ENCODE results near the gene PPP1R1C. TPM values are rescaled to one million over a fixed set of nuclear protein-coding genes. Genes with fewer than 3 reads are reported as not detected.

Gene PPP1R1C
- total RNA-seq, 2 experiments from 2014 or later, result not detected

DNA sequence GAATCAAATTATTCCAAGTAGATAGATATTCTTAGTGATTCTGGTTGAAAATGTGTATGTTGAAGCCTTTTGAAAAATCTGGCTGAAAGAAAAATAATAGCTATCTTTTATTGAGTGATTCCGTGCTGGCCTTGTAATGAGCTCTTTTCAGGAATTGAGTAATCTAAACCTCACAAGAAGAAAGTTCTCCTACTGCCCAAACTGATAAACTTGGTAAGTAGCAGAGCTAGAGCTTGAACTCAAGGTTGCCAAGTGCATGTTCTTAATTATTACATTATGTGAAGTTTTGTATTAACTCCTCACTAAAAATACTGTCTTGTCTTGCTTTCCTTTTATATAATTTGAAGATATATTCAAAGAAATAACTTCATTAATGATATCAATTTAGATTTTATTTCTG lies 1.6 kb upstream of the PPP1R1C start:
- peaks cover 7% of the 10 kb centered on the region for H3K27me3 Mint-ChIP-seq
- H3K27ac Mint-ChIP-seq, result no peak overlapping the region
- H3K4me3 Mint-ChIP-seq, result no peak overlapping the region
- ATAC-seq (no peak), DNase-seq (no peak)
- no peaks in the 10 kb centered on the region for H3K4me1 Mint-ChIP-seq
- CTCF ChIA-PET, result no interaction called here
- H3K36me3 Mint-ChIP-seq, result no peaks in the 10 kb centered on the region
- no peaks in the 10 kb centered on the region for H3K9me3 Mint-ChIP-seq (ENCODE audit: low read depth)

DNA sequence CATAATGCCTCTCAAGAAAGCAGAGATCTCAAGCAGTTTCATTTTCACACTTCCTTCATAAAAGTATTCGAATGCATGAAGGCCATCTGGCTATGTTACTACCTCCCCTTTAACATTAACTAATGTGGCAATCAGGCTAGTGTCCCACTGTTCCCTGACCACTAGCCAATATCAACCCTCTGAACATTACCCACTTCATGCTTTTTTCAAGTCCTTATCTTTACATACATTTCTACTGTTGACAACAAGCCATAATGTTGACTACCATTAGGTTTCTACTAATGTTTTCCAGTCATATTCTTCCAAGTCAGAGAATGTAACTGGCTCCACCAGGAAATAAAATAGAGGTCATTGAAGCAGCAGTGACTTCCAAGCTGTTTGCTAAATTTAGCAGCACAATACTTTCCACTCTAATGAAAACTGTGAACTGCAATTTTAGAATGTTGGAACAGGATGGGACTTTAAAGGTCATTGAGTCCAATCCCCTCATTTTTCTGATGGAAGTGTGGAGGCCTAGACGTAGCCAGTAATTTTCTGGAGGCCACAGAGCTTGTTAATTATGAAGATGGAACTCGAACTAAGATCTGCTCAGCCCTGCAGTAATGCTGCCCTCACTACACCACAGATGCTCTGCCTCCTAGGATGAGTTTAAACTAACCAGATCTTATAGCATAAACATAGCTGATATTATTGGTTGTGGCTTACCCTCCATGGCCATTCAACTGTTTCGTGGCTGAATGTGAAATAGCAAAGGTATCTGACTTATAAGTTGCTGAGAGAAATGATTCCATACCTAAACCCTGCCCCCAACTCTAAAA lies 630 bp upstream of the PPP1R1C start:
- no peak for DNase-seq
- no peak overlapping the region for H3K4me3 Mint-ChIP-seq
- ATAC-seq, result no peak
- no peak overlapping the region for H3K27ac Mint-ChIP-seq
- no peaks in the 10 kb centered on the region for H3K36me3 Mint-ChIP-seq
- no peaks in the 10 kb centered on the region for H3K9me3 Mint-ChIP-seq (ENCODE audit: low read depth)
- CTCF ChIA-PET, result interaction anchor here (1.4 kb wide), 1 partner anchor 242 kb away, joined by 4 read pairs; no protein-coding TSS in a partner anchor
- H3K4me1 Mint-ChIP-seq, result no peaks in the 10 kb centered on the region
- H3K27me3 Mint-ChIP-seq, result peaks cover 4% of the 10 kb centered on the region

DNA sequence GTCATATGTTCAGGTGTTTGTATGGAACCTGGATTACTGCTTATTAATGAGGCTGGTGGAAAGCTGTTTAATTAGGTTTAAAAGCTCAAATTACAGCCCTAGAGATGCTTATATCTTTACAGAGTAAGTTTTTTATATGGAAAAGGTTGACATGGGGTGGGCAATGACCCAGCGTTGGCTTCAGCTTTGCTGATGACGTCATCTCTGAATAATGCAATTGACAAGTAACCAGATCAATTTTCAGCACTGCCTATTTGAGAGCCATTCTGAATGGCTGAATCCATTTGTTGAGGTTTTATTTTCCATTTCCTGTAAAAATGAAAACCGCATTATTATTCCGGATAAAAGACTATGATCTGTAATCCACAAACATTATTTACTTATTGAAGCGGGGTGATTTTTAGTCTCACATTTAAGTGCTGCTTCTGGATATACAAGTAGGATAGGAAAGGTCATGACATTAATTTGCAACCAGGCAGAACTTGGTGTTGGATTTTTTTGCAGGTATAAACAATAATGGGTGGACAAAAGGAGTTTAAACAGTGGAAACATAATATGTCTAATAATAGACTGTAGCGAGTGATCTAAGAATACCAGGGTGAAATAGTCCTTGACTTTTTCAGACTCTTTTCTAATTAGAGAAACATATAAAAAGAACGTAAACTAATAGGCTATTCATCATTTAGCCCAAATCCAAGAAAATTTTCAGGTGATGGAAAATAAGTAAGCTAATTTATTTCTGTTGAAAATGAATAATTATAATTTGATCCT lies 2.7 kb downstream of the PPP1R1C start:
- Mint-ChIP-seq H3K27ac (no peak overlapping the region), H3K36me3 (no peaks in the 10 kb centered on the region), H3K4me3 (no peak overlapping the region), H3K4me1 (peaks cover 2% of the 10 kb centered on the region), H3K27me3 (peaks cover 13% of the 10 kb centered on the region), H3K9me3 (ENCODE audit: low read depth) (no peaks in the 10 kb centered on the region)
- no peak for ATAC-seq
- CTCF ChIA-PET, result interaction anchor here (1.0 kb wide), 1 partner anchor 12 kb away, joined by 3 read pairs; no protein-coding TSS in a partner anchor
- DNase-seq, result no peak

DNA sequence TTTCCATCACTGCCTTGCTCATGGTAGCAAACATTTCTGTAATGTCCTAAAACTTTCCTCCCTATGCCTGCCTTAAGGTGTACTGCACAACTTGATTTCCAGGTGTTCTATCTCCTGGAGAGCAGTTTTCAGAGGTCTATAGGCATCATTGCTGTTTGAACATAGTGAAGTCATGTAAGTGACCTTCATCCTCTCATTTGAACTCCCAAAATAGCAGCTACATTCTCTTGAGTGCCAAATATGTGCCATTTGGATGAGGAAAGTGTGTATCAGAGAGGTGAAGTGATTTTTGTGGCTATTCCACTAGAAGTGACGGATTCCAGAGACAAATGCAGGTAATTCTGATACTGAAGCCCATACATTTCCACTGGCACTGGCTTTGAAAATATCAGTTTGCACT lies 3.4 kb downstream of the PPP1R1C start:
- Mint-ChIP-seq H3K9me3 (ENCODE audit: low read depth) (no peaks in the 10 kb centered on the region), H3K4me1 (peaks cover 2% of the 10 kb centered on the region), H3K27ac (no peak overlapping the region), H3K36me3 (no peaks in the 10 kb centered on the region), H3K27me3 (peaks cover 13% of the 10 kb centered on the region), H3K4me3 (no peak overlapping the region)
- ATAC-seq (no peak), DNase-seq (no peak)
- CTCF ChIA-PET, result no interaction called here

DNA sequence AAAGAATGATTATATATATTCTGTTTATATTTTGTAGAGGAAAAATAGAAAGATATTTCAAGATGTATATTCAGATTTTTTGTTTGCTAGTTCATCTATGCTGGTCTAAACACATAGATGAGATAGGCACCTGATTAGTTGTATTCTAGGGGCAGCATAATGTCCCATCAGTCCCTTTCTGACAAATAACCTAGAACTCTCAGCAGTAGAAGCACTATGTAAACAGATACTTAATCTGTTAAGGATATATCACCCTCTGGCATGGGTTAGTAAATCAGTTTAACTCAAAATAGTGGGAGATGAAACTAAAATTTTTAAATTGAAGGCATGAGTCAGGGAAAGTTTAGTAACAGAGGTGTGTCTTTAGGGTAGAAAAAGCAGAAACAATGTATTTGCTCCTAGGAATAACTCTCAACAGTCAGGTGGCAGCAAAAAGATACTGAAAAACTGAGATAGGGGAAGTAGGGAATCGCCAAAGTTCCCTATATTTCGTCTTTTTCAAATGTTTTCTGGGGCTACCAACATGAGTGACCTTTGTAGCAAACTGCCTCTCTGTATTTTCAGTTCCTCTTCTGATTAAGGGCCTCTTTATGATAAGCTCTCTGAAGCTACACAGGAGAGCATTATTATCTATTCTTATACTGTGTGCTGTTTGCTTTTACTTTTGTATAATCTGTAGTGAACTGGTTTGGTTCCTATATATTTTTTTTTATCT lies 5.7 kb downstream of the PPP1R1C start:
- Mint-ChIP-seq H3K9me3 (ENCODE audit: low read depth) (no peaks in the 10 kb centered on the region), H3K36me3 (no peaks in the 10 kb centered on the region), H3K4me3 (no peak overlapping the region), H3K27ac (no peak overlapping the region), H3K27me3 (peaks cover 20% of the 10 kb centered on the region), H3K4me1 (peaks cover 2% of the 10 kb centered on the region)
- ATAC-seq (no peak), DNase-seq (no peak)
- CTCF ChIA-PET, result no interaction called here

DNA sequence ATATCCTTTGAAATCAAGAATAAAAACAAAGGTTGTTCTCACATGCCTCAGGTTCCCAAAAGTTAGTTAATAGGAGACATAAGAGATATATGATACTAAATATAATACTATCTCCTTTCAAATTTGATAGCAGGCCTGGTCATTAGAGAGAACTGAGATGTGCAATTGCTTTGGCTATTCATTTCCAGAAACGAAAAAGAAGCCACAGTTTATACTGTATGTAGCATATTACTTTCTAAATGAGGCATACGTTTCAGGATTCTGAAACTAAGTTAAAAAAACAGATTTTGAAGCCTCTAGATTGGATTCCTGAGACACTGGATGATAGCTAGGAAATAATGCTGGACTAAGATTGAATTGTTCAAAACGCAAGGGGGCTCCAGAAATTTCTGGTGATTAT lies 7.1 kb downstream of the PPP1R1C start:
- Mint-ChIP-seq H3K36me3 (no peaks in the 10 kb centered on the region), H3K27ac (no peak overlapping the region), H3K4me1 (peaks cover 2% of the 10 kb centered on the region), H3K27me3 (peaks cover 22% of the 10 kb centered on the region), H3K4me3 (no peak overlapping the region), H3K9me3 (ENCODE audit: low read depth) (no peaks in the 10 kb centered on the region)
- peak; percentile 53 for ATAC-seq
- CTCF ChIA-PET, result no interaction called here
- no peak for DNase-seq

DNA sequence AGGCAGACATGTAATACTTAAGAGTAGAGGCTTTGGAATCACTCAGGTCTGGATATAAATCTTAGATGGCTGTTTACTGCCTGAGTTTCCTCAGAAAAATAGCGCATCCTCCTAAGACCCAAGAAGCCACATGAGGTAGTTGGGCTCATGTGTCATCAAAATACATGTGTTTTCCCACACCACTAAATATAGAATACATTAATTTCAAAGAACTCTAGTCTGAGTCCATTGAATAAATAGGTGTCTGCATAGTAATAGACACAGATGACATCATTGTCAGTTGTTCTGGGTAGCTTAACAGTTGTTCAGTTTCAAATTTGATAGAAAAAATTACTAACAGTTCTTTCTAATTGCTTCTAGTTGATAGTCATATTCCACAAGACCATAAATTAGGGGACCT lies 9.6 kb downstream of the PPP1R1C start:
- DNase-seq, result no peak
- ATAC-seq, result no peak
- Mint-ChIP-seq H3K4me3 (no peak overlapping the region), H3K9me3 (ENCODE audit: low read depth) (no peaks in the 10 kb centered on the region), H3K36me3 (no peaks in the 10 kb centered on the region), H3K27ac (no peak overlapping the region), H3K4me1 (peaks cover 2% of the 10 kb centered on the region), H3K27me3 (peaks cover 20% of the 10 kb centered on the region)
- CTCF ChIA-PET, result no interaction called here

DNA sequence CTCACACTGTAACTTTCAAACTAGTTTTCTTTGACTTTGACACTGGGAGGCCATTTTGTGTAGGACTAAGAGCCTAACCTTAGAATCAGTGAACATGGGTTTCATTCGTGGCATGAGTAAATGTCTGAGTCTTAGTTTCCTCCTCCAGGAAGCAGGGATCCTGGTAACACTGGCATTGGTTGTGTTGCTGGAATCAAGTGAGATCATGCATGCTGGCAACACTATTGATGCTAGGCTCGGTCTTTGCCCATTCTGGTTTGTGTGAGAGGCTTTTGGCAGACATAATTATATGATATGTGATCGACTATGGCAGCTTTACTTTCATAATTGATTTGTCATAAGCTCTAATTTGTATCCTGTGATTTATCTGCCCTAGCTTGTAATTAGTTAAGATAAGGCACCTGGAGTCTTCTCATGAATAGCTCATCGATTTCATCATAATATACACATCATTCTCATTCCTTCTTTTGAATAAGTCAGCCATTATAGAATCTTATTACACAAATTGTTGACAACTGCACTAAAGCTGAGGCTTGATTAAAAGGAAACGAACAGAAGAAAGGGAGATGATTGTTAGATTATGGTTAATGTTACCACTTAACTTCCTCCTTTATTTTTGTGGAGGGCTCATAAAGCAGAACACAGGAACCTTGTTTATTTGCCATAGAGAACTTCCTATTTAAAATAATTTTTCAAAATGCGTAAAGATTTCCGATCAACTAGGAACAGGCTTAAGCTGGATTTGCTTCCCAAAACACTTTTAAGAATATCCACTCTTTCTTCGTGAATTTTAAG lies 12.6 kb downstream of the PPP1R1C start:
- Mint-ChIP-seq H3K4me3 (no peak overlapping the region), H3K4me1 (no peaks in the 10 kb centered on the region), H3K27me3 (peaks cover 12% of the 10 kb centered on the region), H3K27ac (no peak overlapping the region), H3K9me3 (ENCODE audit: low read depth) (no peaks in the 10 kb centered on the region), H3K36me3 (no peaks in the 10 kb centered on the region)
- ATAC-seq, result no peak
- CTCF ChIA-PET, result interaction anchor here (0.9 kb wide), 1 partner anchor 44 kb away, joined by 3 read pairs; no protein-coding TSS in a partner anchor
- no peak for DNase-seq

DNA sequence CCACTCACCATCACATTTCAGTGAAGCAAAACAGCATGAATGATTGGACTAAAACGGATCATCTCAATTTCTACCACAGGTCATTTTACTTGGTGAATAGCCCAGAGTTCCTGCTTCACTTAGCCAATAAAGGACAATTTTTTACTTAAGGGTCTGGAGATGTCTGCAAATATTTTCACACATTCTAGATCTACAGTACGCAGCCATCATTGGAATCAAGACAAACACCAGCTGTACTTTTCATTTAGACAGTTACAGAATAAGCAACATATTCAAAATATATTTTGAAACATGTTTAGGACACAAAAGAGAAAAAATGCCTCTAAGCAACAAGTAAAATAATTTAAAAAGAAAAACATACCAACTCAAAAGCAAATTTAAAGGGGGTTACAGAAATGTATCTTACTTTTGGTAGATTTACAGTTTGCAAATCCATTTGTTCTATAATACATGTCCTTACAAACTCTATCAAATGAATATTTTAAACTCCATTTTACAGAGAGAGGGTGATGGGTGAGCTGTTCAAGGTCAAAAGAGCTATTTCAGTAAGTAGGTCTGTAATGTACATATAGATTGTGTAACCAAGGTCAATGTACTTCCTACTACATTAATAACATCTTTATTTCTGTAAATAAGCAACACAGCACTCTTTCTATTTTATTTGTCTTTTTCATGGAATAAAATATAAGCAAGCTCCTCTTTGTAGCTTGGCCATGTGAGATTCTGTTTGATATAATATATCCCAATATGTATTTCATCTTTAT lies 13.4 kb downstream of the PPP1R1C start:
- Mint-ChIP-seq H3K4me1 (no peaks in the 10 kb centered on the region), H3K9me3 (ENCODE audit: low read depth) (no peaks in the 10 kb centered on the region), H3K4me3 (no peak overlapping the region), H3K27ac (no peak overlapping the region), H3K27me3 (peaks cover 12% of the 10 kb centered on the region), H3K36me3 (no peaks in the 10 kb centered on the region)
- DNase-seq (no peak), ATAC-seq (no peak)
- CTCF ChIA-PET, result no interaction called here

DNA sequence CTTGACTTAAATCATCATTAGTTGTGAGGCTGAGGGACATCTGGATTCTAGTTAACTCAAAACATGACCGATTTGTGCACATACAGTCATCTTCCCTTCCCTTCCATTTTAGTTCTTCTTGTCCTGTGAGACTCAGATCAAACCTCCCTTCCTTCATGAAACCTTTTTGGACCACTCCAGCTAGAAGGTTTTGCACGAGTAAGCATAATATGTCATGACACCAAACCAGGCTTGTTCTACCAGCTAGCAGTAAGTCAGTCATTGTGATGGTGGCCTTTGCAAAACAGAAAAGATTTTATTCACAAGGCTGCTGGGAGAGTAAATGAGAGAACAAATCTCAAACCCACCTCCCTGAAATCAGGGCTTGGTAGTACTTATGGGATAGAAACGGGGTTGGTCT lies 14.3 kb downstream of the PPP1R1C start:
- CTCF ChIA-PET, result interaction anchor here (1.0 kb wide), 1 partner anchor 12 kb away, joined by 3 read pairs; no protein-coding TSS in a partner anchor
- H3K27me3 Mint-ChIP-seq, result peaks cover 5% of the 10 kb centered on the region
- H3K27ac Mint-ChIP-seq, result no peak overlapping the region
- no peaks in the 10 kb centered on the region for H3K9me3 Mint-ChIP-seq (ENCODE audit: low read depth)
- DNase-seq (no peak), ATAC-seq (no peak)
- H3K4me1 Mint-ChIP-seq, result no peaks in the 10 kb centered on the region
- H3K4me3 Mint-ChIP-seq, result no peak overlapping the region
- no peaks in the 10 kb centered on the region for H3K36me3 Mint-ChIP-seq

DNA sequence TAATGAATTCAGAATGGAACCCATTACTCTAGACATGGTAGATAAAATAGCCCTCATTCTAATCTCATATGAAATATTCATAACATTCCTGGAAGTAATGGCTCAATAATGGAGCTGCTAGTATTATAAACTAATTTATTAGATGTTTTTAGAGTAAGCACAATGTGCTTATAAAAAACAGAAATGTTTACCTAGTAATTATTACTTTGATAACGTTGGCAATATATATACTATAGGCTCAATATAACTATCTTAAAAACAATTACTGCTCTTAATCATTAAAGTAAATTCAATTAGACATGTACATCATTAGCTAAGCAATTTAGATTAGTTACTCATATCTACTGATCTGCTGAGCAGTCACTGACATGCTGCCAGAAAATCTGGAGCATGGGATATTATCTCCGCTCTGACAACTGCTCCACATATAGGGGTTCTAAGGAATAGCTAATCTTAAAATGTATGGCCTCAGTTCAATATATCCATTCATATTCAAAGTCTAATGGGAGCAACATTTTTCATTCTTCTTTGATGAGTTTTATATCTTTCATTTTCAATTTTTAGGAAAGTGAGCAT lies 19.4 kb downstream of the PPP1R1C start:
- CTCF ChIA-PET, result no interaction called here
- H3K4me1 Mint-ChIP-seq, result no peaks in the 10 kb centered on the region
- DNase-seq, result no peak
- H3K27ac Mint-ChIP-seq, result no peak overlapping the region
- no peak for ATAC-seq
- H3K27me3 Mint-ChIP-seq, result peaks cover 7% of the 10 kb centered on the region
- no peaks in the 10 kb centered on the region for H3K9me3 Mint-ChIP-seq (ENCODE audit: low read depth)
- H3K4me3 Mint-ChIP-seq, result no peak overlapping the region
- no peaks in the 10 kb centered on the region for H3K36me3 Mint-ChIP-seq

DNA sequence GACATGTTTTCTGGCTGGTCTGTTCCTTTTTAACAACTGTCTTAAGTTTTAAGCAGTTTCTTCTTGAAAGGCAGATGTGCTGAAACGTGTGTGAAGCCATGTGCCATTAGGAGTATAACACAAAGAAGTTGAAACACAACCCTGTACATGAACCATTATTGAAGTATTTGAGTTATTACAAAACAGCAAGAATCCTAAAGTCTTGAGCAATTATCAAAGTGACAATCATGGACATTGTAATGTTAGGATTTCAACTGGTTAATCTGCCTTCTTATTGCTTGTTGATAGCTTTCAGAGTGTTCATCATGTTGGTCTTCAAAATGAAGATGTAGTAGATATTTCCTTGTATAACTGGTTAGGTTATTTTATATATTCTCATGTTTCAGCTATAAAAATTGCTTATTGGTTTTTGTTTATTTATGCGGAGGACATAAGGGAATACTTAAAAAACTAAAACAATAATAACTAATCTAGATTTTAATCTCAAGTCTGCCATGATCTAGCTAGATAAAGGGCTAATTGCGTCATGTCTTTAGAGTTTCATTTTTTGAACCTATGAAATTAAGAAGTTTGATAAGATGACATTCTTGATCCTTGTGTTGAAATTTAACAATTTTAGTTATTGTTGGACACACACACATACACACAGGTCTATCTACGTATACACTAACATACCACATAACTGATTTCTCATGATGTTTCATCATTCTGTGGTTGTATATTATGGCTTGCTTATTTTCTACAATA lies 21.1 kb downstream of the PPP1R1C start:
- ATAC-seq (no peak), DNase-seq (no peak)
- H3K4me1 Mint-ChIP-seq, result no peaks in the 10 kb centered on the region
- no peaks in the 10 kb centered on the region for H3K36me3 Mint-ChIP-seq
- CTCF ChIA-PET, result no interaction called here
- H3K4me3 Mint-ChIP-seq, result no peak overlapping the region
- no peak overlapping the region for H3K27ac Mint-ChIP-seq
- no peaks in the 10 kb centered on the region for H3K9me3 Mint-ChIP-seq (ENCODE audit: low read depth)
- H3K27me3 Mint-ChIP-seq, result peaks cover 7% of the 10 kb centered on the region
